ENCODE data around the gene FDPS.

DNA sequence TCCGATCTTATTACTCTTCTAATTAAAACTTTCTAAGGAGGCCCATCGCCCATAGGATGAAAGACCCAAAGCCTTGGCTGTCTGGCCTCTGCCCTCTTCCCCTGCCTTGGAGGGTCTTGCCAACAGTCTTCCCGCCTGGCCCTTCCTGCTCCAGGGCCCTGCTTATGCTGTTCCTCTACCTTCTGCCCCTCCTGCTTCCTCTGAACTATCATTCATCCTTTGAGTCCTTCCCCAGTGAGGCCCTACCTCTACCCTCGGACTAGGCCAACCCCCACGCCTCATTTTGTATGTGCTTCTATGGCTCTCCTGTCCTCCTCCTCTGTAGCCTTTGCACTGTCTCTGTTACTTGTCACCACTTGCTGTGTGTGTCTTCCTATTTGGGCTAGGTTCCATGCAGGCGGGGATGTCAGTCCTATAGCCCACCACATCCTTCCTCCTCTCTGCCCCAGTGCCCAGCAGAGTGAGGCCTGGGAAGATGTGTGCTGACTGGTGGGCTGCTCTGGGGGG lies 17.4 kb downstream of the FDPS start:
- TF ChIP-seq TAF1 (IDR thresholded peaks at IDR 0.05; ENCODE audit: borderline replicate concordance, insufficient read depth, low read length), result no peak
- TF ChIP-seq, protein P1, sequence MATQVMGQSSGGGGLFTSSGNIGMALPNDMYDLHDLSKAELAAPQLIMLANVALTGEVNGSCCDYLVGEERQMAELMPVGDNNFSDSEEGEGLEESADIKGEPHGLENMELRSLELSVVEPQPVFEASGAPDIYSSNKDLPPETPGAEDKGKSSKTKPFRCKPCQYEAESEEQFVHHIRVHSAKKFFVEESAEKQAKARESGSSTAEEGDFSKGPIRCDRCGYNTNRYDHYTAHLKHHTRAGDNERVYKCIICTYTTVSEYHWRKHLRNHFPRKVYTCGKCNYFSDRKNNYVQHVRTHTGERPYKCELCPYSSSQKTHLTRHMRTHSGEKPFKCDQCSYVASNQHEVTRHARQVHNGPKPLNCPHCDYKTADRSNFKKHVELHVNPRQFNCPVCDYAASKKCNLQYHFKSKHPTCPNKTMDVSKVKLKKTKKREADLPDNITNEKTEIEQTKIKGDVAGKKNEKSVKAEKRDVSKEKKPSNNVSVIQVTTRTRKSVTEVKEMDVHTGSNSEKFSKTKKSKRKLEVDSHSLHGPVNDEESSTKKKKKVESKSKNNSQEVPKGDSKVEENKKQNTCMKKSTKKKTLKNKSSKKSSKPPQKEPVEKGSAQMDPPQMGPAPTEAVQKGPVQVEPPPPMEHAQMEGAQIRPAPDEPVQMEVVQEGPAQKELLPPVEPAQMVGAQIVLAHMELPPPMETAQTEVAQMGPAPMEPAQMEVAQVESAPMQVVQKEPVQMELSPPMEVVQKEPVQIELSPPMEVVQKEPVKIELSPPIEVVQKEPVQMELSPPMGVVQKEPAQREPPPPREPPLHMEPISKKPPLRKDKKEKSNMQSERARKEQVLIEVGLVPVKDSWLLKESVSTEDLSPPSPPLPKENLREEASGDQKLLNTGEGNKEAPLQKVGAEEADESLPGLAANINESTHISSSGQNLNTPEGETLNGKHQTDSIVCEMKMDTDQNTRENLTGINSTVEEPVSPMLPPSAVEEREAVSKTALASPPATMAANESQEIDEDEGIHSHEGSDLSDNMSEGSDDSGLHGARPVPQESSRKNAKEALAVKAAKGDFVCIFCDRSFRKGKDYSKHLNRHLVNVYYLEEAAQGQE (IDR thresholded peaks at IDR 0.05; ENCODE audit: insufficient read depth in 1 of 2, low read depth in 2 of 2, low read length in 2 of 2), result no peak
